T47D (cell line): ENCODE data around the gene MAGI2.
A peak's percentile ranks its signal among the peaks of the same experiment; 100 is the strongest.

Source experiments
- DNase-seq, 2 experiments: peaks; one replicate each; pipeline versions ENCODE4 v3.0.0 to v3.0.0-alpha.2; 2011 to 2012; ENCODE audit warnings: low read depth in 1 of 2, low spot score in 1 of 2
- JUND ChIP-seq: IDR thresholded peaks from 2 replicates; pipeline ENCODE4 v1.6.1; 2012; ENCODE audit warnings: low read depth
- in situ Hi-C: cut with HindIII; loops from 2 replicates; pipeline ENCODE4 v1.10.0; 2016; ENCODE audit warnings: low sequenced_read_pairs, low pct_unique_long_range_greater_than_20kb

MAGI2 gene

GRCh38 chr7:78370936-78371335 lies 1082.5 kb downstream of the MAGI2 start:
- TF ChIP-seq JUND: no peak
- DNase-seq: no peak
- in situ Hi-C loops: no loop called here

GRCh38 chr7:78368771-78369170 lies 1084.7 kb downstream of the MAGI2 start:
- DNase-seq: no peak
- TF ChIP-seq JUND: no peak
- in situ Hi-C loops: no loop called here

- in situ Hi-C loops: no loop called here
- TF ChIP-seq JUND: no peak
- DNase-seq: no peak
Observed at GRCh38 chr7:78367280-78367773, 1086.1 kb downstream of the MAGI2 start.

- no peak for TF ChIP-seq JUND
- in situ Hi-C loops: no loop called here
- no peak for DNase-seq
Observed at GRCh38 chr7:78363866-78364265, 1089.6 kb downstream of the MAGI2 start.

- in situ Hi-C loops: no loop called here
- no peak for TF ChIP-seq JUND
- no peak for DNase-seq
Observed at GRCh38 chr7:78359836-78360235, 1093.6 kb downstream of the MAGI2 start.

GRCh38 chr7:78357709-78358108 lies 1095.8 kb downstream of the MAGI2 start:
- TF ChIP-seq JUND: no peak
- in situ Hi-C loops: no loop called here
- no peak for DNase-seq

GRCh38 chr7:78355834-78356233 lies 1097.6 kb downstream of the MAGI2 start:
- no peak for DNase-seq
- in situ Hi-C loops: no loop called here
- no peak for TF ChIP-seq JUND

- in situ Hi-C loops: no loop called here
- no peak for TF ChIP-seq JUND
- DNase-seq: peak in 1 of 2 experiments; percentile 10
Observed at GRCh38 chr7:78350926-78351325, 1102.5 kb downstream of the MAGI2 start.

GRCh38 chr7:78350391-78350790 lies 1103.1 kb downstream of the MAGI2 start:
- TF ChIP-seq JUND: no peak
- in situ Hi-C loops: no loop called here
- DNase-seq: no peak

- no peak for TF ChIP-seq JUND
- in situ Hi-C loops: no loop called here
Observed at GRCh38 chr7:78346827-78347226, 1106.6 kb downstream of the MAGI2 start.

GRCh38 chr7:78345979-78346378 lies 1107.5 kb downstream of the MAGI2 start:
- DNase-seq: no peak
- TF ChIP-seq JUND: no peak
- in situ Hi-C loops: no loop called here

More at GRCh38 chr7:78346827-78347226, 1106.6 kb downstream of the MAGI2 start:
- DNase-seq: no peak

- in situ Hi-C loops: no loop called here
- TF ChIP-seq JUND: no peak
- peak in 1 of 2 experiments; percentile 10 for DNase-seq
Observed at GRCh38 chr7:78345293-78345911, 1108.1 kb downstream of the MAGI2 start.

- DNase-seq: no peak
- in situ Hi-C loops: no loop called here
- TF ChIP-seq JUND: no peak
Observed at GRCh38 chr7:78334426-78334825, 1119.0 kb downstream of the MAGI2 start.
